SU-DHL-6 (cell line): ENCODE results near the gene FASTKD3.

Source experiments
- H2AFZ ChIP-seq: fragments of 200-600 bp; sonication (generic); 2 replicates; pipeline ENCODE4 v1.6.1; 2014; ENCODE audit warnings: low read depth, mild to moderate bottlenecking, moderate library complexity, mixed read lengths, antibody characterized with exemption, low read length; ENCODE audit not compliant: severe bottlenecking
- H3F3A ChIP-seq: fragments of 200-600 bp; shearing (Covaris generic); 2 replicates; pipeline ENCODE4 v1.6.0; 2016; ENCODE audit warnings: antibody characterized with exemption, mild to moderate bottlenecking; ENCODE audit not compliant: insufficient read depth
- H3K27ac ChIP-seq: fragments of 200-600 bp; sonication (generic); 2 replicates; pipeline ENCODE4 v1.5.1; 2016; ENCODE audit warnings: low read depth, mild to moderate bottlenecking, low read length, moderate library complexity, mixed read lengths
- H3K27me3 ChIP-seq: fragments of 200-600 bp; sonication (generic), shearing (Covaris generic); 2 replicates; pipeline ENCODE4 v1.6.0; 2014; ENCODE audit warnings: mild to moderate bottlenecking, low read length
- H3K36me3 ChIP-seq: fragments of 200-600 bp; sonication (generic); 2 replicates; pipeline ENCODE4 v1.6.1; 2014; ENCODE audit warnings: mild to moderate bottlenecking, low read length, mixed read lengths
- H3K4me2 ChIP-seq: fragments of 300-600, 200-600 bp; shearing (Covaris generic), sonication (generic); 2 replicates; pipeline ENCODE4 v1.6.0; 2014; ENCODE audit warnings: low read length, low read depth, mild to moderate bottlenecking; ENCODE audit not compliant: poor library complexity, severe bottlenecking
- H3K4me3 ChIP-seq: fragments of 200-600 bp; sonication (generic); 2 replicates; pipeline ENCODE4 v1.5.1; 2014; ENCODE audit warnings: antibody characterized with exemption, low read length, mild to moderate bottlenecking, mixed read lengths; ENCODE audit not compliant: insufficient read depth, poor library complexity, severe bottlenecking
- H3K79me2 ChIP-seq: fragments of 200-600 bp; sonication (generic); 2 replicates; pipeline ENCODE4 v1.6.1; 2014; ENCODE audit warnings: mild to moderate bottlenecking, low read length, moderate library complexity; ENCODE audit not compliant: insufficient read depth
- H3K9ac ChIP-seq: fragments of 200-600 bp; sonication (generic); 2 replicates; pipeline ENCODE4 v1.7.0; 2014; ENCODE audit warnings: mild to moderate bottlenecking, low read length
- H3K9me2 ChIP-seq: fragments of 200-600 bp; sonication (generic); replicated peaks from 2 replicates; pipeline ENCODE4 v1.6.1; 2014; ENCODE audit warnings: low read length; ENCODE audit not compliant: insufficient read depth
- H3K9me3 ChIP-seq: fragments of 200-600 bp; sonication (generic); 2 replicates; pipeline ENCODE4 v1.6.1; 2014; ENCODE audit warnings: low read length, mixed read lengths; ENCODE audit not compliant: insufficient read depth
- H4K20me1 ChIP-seq: fragments of 200-600 bp; sonication (generic); 2 replicates; pipeline ENCODE4 v1.6.1; 2014; ENCODE audit warnings: low read depth, mild to moderate bottlenecking, antibody characterized with exemption, low read length, moderate library complexity, mixed read lengths
- EZH2phosphoT487 ChIP-seq: fragments of 200-600 bp; sonication (generic), shearing (Covaris generic); conservative IDR thresholded peaks from 2 replicates; pipeline ENCODE4 v1.6.1; 2018; ENCODE audit warnings: mild to moderate bottlenecking, antibody characterized with exemption, low read length, moderate library complexity, mixed read lengths
- TF ChIP-seq, protein P1 (sequence below): fragments of 200-600 bp; sonication (generic); IDR thresholded peaks from one replicate; pipeline ENCODE4 v1.5.1; 2017; ENCODE audit warnings: antibody characterized with exemption, mild to moderate bottlenecking, low read length, moderate library complexity; ENCODE audit not compliant: insufficient read depth, poor library complexity, severe bottlenecking

FASTKD3 gene, protein sequence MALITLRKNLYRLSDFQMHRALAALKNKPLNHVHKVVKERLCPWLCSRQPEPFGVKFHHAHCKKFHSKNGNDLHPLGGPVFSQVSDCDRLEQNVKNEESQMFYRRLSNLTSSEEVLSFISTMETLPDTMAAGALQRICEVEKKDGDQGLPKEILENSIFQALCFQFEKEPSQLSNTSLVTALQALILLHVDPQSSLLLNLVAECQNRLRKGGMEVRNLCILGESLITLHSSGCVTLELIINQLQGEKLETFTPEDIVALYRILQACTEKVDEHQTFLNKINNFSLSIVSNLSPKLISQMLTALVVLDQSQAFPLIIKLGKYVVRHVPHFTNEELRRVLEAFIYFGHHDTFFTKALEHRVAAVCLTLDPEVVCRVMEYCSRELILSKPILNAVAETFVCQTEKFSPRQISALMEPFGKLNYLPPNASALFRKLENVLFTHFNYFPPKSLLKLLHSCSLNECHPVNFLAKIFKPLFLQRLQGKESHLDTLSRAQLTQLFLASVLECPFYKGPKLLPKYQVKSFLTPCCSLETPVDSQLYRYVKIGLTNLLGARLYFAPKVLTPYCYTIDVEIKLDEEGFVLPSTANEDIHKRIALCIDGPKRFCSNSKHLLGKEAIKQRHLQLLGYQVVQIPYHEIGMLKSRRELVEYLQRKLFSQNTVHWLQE

DNA sequence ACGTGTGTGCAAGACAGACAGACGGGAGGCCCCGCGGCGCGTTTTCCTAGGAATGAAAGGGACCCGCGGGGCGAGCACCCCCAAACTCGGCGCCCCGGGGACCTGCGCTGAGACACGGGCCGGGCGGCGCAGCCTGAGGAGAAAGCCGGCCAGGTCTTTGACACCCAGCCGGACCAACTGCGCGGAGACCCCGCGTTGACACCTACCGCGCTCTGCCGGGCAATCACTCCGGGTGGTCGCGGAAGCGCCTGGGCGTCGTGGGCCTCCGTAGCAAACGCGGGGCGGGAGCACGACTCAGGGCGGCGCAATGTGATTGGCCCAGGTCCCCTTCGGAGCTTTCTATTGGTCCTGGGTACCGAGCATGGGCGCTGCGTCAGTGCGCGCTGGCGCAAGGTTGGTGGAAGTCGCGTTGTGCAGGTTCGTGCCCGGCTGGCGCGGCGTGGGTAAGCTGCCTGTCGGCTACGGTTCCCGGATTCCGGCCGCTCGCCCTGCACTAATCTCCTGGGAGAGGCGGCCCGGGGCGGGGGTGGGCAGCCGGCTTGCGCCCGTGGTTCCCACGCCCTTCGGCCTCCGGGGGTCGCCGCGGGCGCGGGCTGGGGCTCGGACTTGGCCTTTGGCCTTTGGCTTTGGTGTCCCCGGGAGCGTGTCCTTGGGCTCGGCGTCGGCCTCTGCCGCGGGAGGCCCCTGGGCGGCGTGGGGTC lies at the start of gene FASTKD3, which contains the start of gene MTRR:
Gene FASTKD3, minus strand, starts transcription at position 259 of the 701 bp plus-strand sequence. CDS start 948 bp downstream, outside the sequence.
Gene MTRR, plus strand, starts transcription at position 376 of the 701 bp plus-strand sequence. CDS start 1,647 bp downstream, outside the sequence.
- H3F3A ChIP-seq: no peaks in the 10 kb centered on the region
- no peaks in the 10 kb centered on the region for H3K9me3 ChIP-seq
- peak within 1 kb of the TSS; percentile 33; the same call in 1 of the 2 replicates for H3K27ac ChIP-seq
- no peaks in the 10 kb centered on the region for H3K9me2 ChIP-seq
- peak within 1 kb of the TSS; percentile 95 for H2AFZ ChIP-seq
- no peak for TF ChIP-seq EZH2phosphoT487
- TF ChIP-seq, protein P1, sequence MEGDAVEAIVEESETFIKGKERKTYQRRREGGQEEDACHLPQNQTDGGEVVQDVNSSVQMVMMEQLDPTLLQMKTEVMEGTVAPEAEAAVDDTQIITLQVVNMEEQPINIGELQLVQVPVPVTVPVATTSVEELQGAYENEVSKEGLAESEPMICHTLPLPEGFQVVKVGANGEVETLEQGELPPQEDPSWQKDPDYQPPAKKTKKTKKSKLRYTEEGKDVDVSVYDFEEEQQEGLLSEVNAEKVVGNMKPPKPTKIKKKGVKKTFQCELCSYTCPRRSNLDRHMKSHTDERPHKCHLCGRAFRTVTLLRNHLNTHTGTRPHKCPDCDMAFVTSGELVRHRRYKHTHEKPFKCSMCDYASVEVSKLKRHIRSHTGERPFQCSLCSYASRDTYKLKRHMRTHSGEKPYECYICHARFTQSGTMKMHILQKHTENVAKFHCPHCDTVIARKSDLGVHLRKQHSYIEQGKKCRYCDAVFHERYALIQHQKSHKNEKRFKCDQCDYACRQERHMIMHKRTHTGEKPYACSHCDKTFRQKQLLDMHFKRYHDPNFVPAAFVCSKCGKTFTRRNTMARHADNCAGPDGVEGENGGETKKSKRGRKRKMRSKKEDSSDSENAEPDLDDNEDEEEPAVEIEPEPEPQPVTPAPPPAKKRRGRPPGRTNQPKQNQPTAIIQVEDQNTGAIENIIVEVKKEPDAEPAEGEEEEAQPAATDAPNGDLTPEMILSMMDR: no peak
- peaks cover 82% of the 10 kb centered on the region for H3K79me2 ChIP-seq
- H3K4me3 ChIP-seq: peak within 1 kb of the TSS; percentile 89
- no peaks in the 10 kb centered on the region for H3K27me3 ChIP-seq
- H3K4me2 ChIP-seq: peak within 1 kb of the TSS; percentile 87
- peaks cover 14% of the 10 kb centered on the region; the same call in 1 of the 2 replicates for H4K20me1 ChIP-seq
- H3K9ac ChIP-seq: peak within 1 kb of the TSS; percentile 80
- H3K36me3 ChIP-seq: peaks cover 10% of the 10 kb centered on the region; the same call in 1 of the 2 replicates

DNA sequence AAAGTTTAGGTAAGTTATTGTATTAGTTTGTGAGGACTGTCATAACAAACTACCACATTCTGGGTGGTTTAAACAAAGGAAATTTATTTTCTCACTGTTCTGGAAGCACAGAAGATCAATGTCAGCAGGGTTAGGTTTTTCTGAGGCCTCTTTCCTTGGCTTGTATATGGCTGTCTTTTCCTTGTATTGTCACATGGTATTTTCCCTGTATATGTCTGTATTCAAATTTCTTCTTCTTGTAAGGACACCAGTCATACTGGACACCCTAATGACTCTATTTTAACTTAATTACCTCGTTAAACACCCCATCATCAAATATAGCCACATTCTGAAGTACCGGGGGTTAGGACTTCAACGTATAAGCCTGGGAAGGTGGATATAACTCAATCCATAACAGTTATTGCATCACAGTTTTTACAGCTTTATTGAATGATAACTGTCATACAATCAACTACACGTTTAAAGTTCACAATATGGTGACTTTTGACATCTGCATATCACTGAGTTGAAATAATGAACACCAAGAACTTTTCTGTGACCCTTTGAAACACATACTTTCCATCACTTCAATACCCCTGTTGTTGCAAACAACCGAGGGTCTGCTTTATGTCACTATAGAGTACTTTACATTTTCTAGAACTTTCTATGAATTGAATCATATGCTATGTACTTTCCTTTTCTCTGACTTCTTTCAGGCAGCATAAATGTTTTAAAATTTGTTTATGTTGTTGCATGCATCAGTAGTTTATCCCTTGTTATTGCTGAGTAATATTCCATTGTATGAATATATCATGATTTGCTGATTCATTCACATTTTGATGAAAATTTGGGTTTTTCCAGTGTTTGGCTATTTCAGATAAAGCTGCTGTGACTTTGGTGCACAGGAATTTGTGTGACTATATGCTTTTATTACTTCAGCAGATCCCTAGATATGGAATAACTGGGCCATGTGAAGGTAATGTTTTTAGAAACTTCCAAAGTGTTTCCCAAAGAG lies 48.6 kb upstream of the FASTKD3 start:
- TF ChIP-seq EZH2phosphoT487: no peak
- TF ChIP-seq, protein P1: no peak
- H3K4me3 ChIP-seq: no peak overlapping the region
- H3K9me3 ChIP-seq: no peaks in the 10 kb centered on the region
- no peaks in the 10 kb centered on the region; the same call in 1 of the 2 replicates for H3K9me2 ChIP-seq
- no peaks in the 10 kb centered on the region for H3K27me3 ChIP-seq
- H3K4me2 ChIP-seq: no peak overlapping the region
- H3K9ac ChIP-seq: no peak overlapping the region
- no peaks in the 10 kb centered on the region for H3K36me3 ChIP-seq
- H4K20me1 ChIP-seq: no peaks in the 10 kb centered on the region
- no peak overlapping the region for H3K27ac ChIP-seq
- H2AFZ ChIP-seq: no peak overlapping the region
- H3K79me2 ChIP-seq: no peaks in the 10 kb centered on the region
- no peaks in the 10 kb centered on the region for H3F3A ChIP-seq
